MV-4-11 (cell line): ENCODE measurements around the gene LHFPL2.
"Not testable (repeated sequence)": the region's sequence is repeated elsewhere in the genome, so short reads cannot be mapped to it uniquely, and the experiment has no call there.

Experiments
- DNase-seq: peaks from one replicate; lab custom pipeline; 2025; lab: John Stamatoyannopoulos, UW

LHFPL2 gene

DNA sequence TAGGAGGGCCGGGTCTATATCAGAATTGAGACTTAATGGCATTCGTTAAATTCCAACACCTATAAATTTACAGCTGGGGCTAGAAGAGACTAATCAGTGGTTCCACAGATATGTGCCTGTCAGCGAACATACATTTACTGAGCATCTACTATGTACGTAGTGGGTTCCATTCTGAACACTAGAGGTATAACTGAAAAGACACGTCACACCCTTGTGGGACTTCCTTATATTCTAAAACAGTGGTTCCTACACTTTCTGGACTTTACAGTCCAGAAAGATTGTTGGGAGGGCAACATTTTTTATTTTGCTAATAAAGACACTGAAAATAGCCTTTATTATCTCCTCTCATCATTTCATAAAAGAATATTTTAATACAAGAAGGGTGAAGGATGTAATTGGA is 147.7 kb downstream of the LHFPL2 start:
- no peak for DNase-seq

DNA sequence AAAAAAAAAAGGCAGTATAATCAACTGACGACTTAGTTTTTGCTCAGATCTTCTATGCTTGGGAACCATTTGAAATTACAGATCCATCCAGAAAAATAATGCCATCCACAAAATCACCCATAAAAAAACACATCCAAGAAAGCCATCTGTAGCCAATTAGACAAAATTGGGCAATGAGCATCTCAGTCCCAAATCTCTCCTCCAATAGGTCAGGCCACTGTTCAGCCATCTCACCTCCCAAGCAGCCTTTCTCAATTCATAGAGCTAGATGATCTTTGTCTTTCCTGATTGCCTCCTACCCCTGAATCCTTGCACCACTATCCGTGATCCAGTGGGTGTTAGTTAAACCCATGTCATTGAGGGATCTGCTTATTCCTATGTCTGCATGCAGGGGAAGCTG is 148.5 kb downstream of the LHFPL2 start:
- DNase-seq, result no peak

DNA sequence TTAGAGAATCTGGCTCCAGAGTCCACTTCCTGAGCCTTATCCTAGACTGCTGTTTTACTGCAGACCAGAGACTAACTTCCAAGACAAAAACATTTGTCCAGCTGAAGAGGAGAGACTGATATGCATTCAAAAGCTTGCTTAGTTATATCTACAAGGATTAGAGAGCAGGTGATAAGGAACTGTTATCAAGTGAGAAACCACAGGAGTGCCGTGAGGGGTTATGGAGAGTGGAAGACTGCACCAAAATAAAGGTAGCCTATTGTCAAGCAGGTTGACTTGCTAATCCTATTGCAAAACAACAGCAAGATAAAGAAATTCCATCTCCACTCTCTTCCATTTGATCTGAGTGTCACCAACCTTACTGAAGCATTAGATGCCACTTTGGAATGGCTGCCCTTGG is 149.1 kb downstream of the LHFPL2 start:
- no peak for DNase-seq

DNA sequence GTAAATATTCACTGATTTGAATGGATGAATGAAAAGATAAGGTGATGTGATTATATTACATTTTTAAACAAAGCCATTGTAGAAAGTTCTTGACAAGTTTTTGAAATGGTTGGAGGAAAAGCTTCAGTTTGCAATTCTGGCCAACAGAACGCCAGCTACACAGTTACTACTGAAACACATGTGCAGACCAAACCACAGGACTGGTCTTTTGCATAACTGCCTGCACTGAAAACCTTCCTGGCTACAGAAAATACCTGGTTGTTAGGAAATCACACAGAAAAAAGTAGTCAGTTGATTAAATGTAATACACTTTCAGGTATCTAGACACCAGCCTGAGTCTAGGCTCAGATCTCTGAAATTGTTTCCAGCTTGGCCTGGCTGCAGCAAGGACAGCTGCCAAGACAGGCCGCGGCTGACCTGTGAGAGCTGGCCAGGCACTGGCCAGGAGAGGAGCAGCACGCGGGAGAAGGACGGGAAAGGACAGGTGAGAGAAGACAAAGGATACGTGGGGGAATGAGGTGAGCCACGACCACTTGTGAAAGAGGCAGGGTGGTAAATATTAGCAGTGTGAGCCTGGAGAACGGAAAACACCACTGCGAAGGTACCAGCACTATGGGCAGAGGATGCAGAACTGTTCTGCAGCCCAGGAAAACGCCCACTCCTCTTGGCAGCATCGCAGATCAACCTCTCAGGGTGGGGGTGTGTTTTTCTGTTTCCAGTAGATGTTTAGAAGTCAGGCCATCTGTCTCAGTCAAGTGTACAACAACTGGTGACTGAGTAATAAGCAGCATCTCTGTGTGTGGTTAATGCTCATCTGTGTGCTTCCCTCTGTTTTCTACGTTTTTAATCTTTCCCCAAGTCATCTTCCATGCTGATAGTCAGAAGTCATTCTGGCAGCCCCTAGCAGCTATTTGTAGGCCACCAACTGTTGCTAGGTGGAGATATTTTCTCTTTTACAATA is 150.7 kb downstream of the LHFPL2 start:
- DNase-seq, result no peak

DNA sequence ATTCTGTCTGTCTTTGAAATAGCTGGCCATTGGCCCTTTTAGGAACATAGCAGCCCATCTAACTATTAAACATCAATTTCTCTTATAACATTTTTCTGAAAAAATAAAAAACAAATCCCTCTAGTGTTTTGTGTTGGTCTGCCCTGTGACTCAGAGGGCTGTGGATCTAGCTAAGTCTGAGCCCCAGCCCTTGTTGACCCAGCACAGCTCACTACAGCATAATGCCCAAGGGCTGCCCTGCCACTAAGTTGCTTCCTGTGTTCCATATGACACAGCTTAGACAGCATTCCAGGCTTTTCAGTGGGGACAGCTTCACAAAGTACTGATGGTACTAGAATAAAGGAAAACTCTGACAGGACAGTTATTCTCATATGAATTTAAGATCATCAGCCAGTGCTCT is 152.2 kb downstream of the LHFPL2 start:
- no peak for DNase-seq

DNA sequence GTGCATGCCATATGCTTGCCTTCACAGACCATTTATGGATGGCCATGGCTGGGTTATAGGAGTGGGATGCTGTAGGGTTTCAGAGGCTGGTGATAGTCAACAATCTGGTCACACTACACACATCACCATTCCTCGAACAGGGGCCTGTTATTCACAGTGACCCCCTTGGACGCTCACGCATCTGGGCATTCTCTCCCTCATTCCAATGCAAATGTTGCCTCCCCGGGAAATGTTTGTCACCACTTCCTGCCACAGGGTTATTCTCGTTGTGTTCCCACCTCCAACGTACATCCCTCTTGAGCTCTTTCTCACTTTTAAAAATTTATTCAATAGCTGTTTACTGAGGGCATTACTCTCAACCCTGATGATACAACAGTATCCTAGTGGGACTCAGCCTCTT is 152.8 kb downstream of the LHFPL2 start:
- no peak for DNase-seq

DNA sequence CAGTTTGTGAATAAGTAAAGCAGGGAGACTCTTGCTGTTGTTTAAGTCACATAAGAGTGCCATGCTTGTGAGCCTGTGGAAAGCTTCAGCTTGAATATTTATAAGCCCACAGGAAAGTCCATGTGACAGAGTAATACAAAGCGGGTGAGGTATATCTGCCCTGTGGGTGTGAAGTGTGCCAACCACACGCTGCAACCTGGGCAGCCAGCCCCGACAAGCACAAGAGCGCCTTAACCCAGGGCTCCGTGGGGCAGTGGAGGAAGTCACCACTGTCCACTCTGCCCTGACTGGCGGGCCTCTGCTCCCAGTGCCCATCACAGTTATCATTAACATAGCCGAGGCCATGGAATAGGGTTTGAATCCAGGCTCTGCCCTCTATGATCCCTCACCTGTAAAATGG is 155.9 kb downstream of the LHFPL2 start:
- no peak for DNase-seq

DNA sequence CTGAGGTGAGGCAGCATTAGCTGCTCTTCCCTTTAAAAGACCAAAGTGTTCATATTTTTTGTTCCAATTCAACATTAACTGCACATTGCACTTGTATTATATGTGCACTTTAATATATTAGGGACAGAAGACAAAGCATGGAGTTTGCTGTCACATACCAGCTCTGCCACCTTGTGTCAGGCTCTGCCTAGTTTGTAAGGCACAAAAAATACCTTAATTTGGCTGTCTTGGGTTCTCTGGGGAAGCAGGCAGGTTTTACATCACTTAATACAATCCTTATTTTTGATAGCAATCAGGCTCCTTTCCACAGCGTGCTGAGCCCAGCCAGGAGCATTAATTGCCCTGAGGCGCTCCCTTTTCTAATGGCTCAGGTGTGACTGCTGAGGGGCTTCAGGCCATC is 156.3 kb downstream of the LHFPL2 start:
- DNase-seq, result no peak

DNA sequence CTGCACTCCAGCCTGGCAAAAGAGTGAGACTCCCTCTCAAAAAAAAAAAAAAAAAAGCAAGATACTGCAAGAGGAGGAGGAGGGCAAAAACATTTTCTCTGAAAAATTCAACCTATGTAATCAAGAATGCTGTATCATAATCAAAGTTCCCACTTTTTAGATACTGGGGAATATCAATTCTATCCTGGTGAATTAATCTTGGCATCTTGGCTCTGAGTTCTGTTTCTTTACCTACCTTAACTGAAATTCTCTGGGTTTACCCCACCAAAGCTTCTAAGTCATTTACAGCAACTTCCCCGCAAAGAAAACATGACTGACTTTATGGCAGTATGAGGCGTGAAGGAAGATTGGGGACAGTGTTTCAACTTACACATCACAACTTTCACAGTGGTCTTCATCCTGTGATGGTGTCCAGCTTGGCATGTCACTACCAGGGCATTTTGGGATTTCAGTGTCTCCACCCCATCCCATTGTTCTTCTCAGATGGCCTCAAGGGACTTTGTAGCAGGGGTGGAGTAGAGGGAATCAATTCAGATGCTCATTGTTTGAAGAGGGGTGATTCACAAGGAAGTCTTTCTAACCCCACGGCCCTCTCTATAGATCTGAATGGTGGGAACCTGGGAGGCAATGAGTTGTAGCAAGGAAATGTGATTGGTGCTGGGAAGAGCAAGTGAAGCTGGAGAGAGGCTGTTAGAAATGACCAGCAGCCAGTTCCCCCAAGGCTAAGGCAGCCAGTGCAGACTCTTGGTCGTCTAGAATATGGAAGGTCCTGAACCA is 157.7 kb downstream of the LHFPL2 start:
- no peak for DNase-seq

DNA sequence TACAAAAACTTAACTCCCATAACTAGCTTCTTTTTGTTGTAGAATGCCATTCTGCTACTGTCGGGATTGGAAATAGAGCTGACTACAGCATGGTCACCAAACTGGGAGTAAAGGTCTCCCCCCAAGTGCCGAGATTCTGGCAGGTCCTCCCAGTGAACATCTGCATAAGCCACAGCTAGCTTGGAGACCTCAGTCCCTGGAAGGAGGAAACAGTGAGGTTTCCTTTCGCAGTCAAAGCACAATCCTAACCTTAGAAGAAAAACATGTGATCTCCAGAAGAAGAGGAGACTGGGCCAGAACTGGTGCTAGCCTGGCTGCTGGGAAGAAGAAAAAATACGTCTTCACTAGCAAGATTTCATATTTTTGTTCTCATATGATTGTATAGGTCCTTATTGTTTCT is 160.7 kb downstream of the LHFPL2 start:
- DNase-seq, result no peak

DNA sequence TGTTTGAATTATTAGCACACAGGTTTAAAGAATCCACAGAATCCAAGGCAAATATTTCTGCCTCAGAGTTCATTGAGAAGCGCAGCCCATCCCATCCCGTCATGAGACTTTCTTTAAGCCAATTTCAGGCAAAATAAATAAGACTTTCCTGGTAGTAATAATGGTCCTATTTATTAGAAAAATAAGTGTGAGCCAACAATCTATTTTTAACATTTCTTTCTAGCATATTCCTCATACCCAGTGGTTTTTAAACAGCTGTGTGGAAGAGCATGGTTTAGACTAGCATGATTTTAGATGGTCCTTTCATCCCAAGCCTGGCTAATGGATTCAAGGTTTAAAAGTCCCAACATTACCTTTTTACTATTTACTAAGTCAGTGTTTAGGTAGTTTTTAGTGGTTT is 162.4 kb downstream of the LHFPL2 start:
- no peak for DNase-seq

DNA sequence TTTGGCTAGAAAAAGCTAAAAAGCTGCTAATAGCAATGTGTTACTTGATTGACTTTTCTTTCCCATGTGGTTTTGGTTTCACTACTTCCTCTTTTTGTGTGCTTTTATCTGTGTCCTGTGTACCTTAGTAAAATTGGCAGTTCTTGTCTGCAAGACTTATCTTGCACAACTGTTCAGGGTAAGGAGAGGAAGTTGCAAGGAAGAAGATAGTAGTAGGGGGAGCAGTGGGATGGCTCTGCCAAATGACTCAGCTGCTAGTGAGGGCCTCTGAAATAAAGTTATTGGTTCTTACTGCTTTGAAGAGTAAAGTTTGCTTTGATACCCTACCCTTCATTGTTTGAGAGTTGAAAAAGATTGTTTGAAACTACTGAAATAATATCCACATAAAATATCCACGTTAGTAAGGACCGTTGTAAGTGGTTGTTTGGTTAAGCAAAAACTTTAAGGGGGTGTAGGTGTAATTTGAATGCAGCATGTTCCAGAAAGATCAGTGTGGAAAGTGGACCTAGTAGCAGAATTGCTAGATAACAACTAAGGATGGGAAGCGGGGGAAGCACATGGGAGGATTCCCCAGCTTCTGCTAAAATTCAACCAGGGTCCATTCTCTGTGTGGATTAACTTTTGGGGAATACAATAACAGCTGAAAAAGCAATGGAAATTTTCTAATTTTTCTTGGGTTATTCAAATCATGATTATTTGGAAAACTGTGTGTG is 164.6 kb downstream of the LHFPL2 start:
- peak; percentile 98 for DNase-seq

DNA sequence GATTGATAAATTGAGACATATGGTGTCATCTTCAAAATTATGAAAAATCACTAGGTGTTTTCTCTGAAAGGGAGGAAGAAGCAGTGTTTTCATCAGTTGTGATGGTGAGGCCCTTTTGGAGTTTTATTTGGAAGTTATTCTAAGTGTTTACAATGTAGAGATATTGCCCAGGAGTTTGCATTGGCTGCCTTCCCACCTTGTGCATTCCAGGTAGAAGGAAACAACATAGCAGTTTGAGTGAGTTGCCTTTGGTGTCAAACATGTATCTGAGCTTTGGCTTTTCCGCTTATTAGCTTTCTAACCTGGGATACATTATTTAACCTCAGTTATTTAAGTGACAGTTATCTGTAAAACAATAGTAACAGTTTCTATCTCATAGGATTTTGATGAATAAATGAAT is 165.6 kb downstream of the LHFPL2 start:
- no peak for DNase-seq

DNA sequence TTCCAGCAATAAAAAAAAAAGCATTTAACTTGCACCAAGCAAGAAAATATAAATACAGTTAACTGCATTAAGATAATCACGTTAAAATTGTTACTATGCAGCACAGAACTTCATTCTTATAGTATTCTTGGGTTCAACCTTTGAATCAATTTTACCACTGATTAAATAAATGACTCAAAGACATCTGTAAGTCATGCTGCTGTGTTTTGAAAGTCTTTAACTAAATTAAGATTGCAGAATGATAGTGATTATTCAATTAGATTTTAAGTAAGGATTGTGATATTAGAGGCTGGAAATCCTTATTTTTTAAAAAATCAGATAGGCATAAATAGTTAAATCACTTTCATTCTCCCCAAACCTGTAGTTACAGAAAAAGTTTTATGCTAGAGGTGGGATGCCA is 171.8 kb downstream of the LHFPL2 start:
- no peak for DNase-seq

DNA sequence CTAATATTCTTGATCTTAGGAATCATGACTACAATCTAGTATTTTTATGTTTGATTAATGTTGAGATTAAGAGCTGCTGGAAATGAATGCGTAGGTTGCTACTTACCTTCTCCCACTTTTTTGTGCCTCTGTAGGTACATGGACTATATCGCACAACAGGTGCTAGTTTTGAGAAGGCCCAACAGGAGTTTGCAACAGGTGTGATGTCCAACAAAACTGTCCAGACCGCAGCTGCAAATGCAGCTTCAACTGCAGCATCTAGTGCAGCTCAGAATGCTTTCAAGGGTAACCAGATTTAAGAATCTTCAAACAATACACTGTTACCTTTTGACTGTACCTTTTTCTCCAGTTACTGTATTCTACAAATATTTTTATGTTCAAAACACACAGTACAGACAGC is 173.2 kb downstream of the LHFPL2 start:
- DNase-seq, result no peak

DNA sequence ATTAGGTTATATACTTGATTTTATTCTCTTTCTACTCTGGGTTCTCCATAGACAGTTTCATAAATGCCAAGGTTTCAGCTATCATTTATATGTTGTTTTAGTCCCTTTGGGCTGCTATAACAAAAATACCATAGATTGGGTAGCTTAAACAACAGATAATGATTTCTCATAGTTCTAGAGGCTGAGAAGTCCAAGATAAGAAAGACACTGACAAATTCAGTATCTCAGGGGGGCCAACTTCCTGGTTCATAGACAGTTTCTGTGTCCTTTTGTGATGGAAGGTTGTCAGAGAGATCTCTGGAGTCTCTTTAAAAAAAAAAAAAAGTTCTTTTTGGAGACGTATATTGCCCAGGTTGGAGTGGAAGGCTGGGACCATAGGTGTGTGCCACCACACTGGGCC is 174.8 kb downstream of the LHFPL2 start:
- DNase-seq, result no peak

DNA sequence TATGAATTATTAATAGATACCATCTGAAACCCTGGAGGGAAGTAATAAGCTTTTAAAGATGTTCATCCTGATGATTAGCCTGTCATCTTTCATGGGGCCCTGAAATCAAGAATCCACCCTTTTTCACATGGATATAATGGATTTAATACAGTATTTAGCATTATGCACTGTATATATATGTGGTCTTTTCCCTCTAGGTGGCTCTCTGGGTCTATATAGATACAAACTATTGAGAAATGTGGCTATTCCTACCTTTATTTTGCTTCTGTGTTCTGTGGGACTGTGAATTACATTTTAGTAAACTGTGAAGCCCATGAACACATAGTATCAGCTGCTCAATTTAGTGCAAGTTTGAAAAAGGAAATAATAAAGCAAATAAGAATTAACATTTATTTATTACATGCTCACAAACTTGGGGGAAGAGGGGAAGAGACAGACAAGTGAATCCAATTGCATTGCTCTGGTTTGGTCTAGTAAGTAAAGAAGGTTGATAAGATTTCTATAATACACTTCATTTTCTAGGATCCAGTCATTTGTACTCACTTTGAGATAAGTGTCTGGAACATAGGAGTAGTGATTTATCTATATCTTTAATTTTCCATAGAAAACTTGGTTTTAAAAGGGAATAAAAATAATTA is 176.0 kb downstream of the LHFPL2 start:
- DNase-seq, result no peak

DNA sequence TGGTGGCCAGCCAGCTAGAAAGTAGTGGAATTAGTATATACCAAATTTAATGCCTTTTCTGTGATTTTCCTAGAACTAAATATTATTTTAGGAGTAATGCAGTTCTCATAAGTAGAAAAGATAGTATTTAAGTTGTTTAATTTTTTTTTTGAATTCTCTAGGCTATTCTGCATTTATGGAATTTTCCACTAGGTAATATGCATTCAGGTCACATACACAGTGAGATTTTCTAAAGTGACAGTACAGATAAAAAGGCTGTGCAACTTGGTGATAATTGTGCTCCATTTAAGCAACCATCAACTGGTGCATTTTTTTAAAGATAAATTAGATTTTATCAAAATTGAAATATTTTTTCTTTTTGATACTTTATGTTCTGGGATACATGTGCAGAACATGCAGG is 176.7 kb downstream of the LHFPL2 start:
- no peak for DNase-seq

DNA sequence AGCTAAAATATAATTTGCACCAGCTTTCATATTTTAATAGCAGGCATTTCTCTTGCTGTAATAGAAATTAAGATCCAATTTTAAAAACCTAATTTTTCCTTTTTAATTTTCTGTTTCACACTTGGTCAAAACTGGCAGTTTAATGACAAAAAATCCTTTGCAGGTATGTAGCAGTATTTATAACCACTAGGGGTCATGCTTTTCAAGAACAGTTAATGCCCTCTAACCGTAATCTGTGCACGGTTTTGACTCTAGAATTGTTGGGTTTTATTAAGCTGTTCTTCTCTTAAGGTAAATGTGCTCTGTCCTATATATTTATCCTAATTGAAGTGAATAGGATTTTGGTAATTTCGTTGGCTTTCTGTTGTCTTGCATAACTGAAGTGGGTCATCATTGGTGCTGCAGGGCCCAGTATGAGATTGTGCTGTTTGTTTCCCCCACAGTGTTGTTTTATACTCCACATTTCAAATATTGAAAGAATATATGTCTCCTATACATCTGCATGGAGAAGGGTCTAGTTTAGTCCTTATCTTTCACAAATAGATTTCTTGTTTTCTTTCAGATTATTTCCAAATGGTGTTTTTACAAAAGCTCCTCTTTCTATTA is 180.7 kb downstream of the LHFPL2 start:
- peak; percentile 15 for DNase-seq

DNA sequence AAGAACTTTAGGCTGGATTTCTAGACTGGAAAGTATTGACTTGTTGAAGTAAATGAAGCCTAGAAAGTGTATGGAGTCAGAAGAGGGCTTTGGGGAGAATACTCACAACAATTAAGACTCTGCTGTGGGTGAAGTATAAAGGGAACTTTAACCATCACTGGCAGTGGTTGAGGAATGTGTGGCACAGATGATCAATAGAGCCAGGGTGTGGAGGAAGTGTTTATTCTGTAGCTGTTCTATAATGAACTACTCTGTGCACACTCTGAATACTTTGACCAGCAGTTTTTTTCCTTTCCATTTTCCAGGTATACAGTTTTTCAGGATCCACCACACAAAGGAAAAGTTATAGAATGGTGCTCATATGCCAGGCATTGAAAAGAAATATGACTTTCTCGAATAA is 181.4 kb downstream of the LHFPL2 start:
- no peak for DNase-seq

DNA sequence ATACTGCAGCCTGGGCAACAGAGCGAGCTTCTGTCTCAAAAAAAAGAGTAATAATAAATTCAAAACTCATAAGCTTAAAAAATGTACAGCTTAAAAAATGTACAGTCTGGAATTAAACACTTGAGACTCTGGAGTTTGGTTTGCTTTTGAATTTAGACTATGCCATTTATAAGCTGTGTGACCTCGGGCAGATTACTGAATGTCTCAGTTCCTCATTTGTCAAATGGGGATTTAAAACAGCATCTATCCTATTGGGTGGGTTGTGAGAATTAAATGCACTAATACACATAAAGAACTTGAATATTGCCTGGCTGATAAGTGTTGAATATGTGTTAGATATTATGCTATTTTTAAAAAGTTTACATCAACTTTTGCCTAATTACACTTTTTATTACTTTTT is 189.7 kb downstream of the LHFPL2 start:
- DNase-seq, result peak; percentile 56

DNA sequence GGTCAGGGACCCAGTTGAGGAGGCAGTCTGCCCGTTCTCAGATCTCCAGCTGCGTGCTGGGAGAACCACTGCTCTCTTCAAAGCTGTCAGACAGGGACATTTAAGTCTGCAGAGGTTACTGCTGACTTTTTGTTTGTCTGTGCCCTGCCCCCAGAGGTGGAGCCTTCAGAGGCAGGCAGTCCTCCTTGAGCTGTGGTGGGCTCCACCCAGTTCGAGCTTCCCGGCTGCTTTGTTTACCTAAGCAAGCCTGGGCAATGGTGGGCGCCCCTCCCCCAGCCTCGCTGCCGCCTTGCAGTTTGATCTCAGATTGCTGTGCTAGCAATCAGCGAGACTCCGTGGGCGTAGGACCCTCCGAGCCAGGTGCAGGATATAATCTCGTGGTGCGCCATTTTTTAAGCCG is 191.1 kb downstream of the LHFPL2 start:
- DNase-seq, result not testable (repeated sequence)
